Activated B cell treated with CpG ODN at 0.5 μM for 24 hours (primary cell): ENCODE results near the gene OGDH. TPM values are rescaled to one million over a fixed set of nuclear protein-coding genes. Genes with fewer than 3 reads are reported as not detected.

Experiments used
- ATAC-seq: fragments of 200-7000 bp; cut with Tn5 transposase; one replicate; pipeline ENCODE4 v1.10.0; 2021; ENCODE audit warnings: low read depth, mild to moderate bottlenecking, moderate library complexity
- CTCF ChIA-PET: fragments of 350-600 bp; sonication (Branson Sonifier 250); formaldehyde crosslinking; loops from one replicate; lab custom pipeline; 2021; ENCODE audit warnings: antibody characterized with exemption; lab: Charles Lee
- POLR2A ChIA-PET: fragments of 350-600 bp; sonication (Branson Sonifier 250); formaldehyde crosslinking; loops from one replicate; lab custom pipeline; 2021; ENCODE audit warnings: antibody characterized with exemption; lab: Charles Lee
- DNase-seq: peaks from one replicate; pipeline ENCODE4 v3.0.0; 2022
- H3K27ac Mint-ChIP-seq: one replicate; pipeline ENCODE4 v1.8.0; 2020; ENCODE audit warnings: mixed read lengths
- H3K27me3 Mint-ChIP-seq: one replicate; pipeline ENCODE4 v1.8.0; 2021; ENCODE audit warnings: mixed read lengths
- H3K36me3 Mint-ChIP-seq: one replicate; pipeline ENCODE4 v1.8.0; 2021; ENCODE audit warnings: low read depth, mixed read lengths
- H3K4me1 Mint-ChIP-seq: one replicate; pipeline ENCODE4 v1.8.0; 2021; ENCODE audit warnings: mixed read lengths
- H3K4me3 Mint-ChIP-seq: one replicate; pipeline ENCODE4 v1.8.0; 2020; ENCODE audit warnings: mild to moderate bottlenecking, mixed read lengths
- H3K9me3 Mint-ChIP-seq: one replicate; pipeline ENCODE4 v1.8.0; 2020; ENCODE audit warnings: mixed read lengths
- CTCF ChIP-seq: fragments of 200-600 bp; IDR thresholded peaks from one replicate; pipeline ENCODE4 v1.8.0; 2022; ENCODE audit warnings: antibody characterized with exemption, mild to moderate bottlenecking
- intact Hi-C: fragments of 100-400 bp; cut with micrococcal nuclease; formaldehyde crosslinking; loops from one replicate; pipeline ENCODE4 v1.15.1; 2024
- total RNA-seq: library from RNA; stranded (reverse); gene quantifications from 2 replicates; pipeline ENCODE4 v1.2.3, GENCODE V29; 2022

The OGDH gene
- total RNA-seq, 1 donor from 2014 or later: 81.7 TPM

- H3K27me3 Mint-ChIP-seq: peaks cover 3% of the 10 kb centered on the region
- POLR2A ChIA-PET: interaction anchor here (2.3 to 10.2 kb wide), 2 partner anchors 22 to 31 kb away, joined by 6 to 257 read pairs; partner anchors contain the start of gene TMED4
- H3K27ac Mint-ChIP-seq: no peak overlapping the region
- CTCF ChIA-PET: no interaction called here
- peaks cover 12% of the 10 kb centered on the region for H3K36me3 Mint-ChIP-seq
- ATAC-seq (no peak), DNase-seq (no peak)
- H3K4me1 Mint-ChIP-seq: peaks cover 35% of the 10 kb centered on the region
- intact Hi-C loops: loop anchor here (2.0 kb wide), 1 partner anchor 14 kb away; no protein-coding TSS in a partner anchor
- no peaks in the 10 kb centered on the region for H3K9me3 Mint-ChIP-seq
- no peak for TF ChIP-seq CTCF
- H3K4me3 Mint-ChIP-seq: no peak overlapping the region
Observed at GRCh38 chr7:44603193-44603592, 3.2 kb upstream of the OGDH start.

- DNase-seq: no peak
- no peak for ATAC-seq
- Mint-ChIP-seq H3K9me3 (no peaks in the 10 kb centered on the region), H3K27ac (no peak overlapping the region), H3K4me1 (peaks cover 47% of the 10 kb centered on the region), H3K4me3 (no peak overlapping the region), H3K36me3 (peaks cover 12% of the 10 kb centered on the region), H3K27me3 (peaks cover 3% of the 10 kb centered on the region)
- POLR2A ChIA-PET: interaction anchor here (1.3 to 10.2 kb wide), 6 partner anchors 23 to 243 kb away, joined by 4 to 257 read pairs (median 40); partner anchors contain the start of genes H2AZ2, PPIA, TMED4 and ZMIZ2
- CTCF ChIA-PET: no interaction called here
- intact Hi-C loops: no loop called here
- TF ChIP-seq CTCF: no peak
Observed at GRCh38 chr7:44604941-44605340, 1.5 kb upstream of the OGDH start.

DNA sequence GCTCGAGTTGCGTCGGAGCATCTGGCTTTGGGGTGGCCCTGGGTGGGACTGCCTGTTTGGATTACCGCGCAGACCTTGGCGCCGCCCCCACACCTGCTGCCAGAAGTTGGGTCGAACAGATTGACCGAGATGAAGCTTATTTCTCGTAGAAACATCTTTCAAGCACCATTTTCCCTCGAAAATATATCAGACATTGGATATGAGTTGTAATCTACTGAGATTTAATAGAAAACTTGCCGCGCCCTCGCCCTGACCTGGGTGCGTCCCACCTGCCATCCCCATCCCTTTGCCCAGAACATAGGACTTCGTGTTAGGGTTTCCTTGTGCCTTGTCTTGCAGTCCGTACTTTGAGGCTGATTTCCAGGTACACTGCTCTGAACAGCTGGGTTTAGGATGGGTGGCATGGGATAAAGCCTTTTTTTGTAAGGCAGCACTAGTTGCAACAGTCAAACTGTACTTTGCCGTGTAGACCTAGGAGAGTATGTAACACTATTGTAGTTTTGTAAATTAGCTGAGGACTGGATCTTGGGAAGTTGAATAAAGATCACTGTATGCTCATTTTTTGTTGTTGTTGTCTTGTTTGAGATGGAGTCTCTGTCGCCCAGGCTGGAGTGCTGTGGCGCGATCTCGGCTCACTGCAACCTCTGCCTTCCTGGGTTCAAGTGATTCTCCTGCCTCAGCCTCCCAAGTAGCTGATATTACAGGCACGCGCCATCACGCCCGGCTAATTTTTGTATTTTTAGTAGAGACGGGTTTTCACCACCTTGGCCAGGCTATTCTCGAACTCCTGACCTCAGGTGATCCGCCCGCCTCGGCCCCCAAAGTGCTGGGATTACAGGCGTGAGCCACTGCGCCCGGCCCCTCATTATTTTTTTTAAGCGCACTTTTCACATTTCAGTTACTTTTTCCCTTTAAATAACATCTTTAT, 978 bp downstream of the OGDH start:
- POLR2A ChIA-PET: interaction anchor here (0.5 to 10.2 kb wide), 30 partner anchors 9 to 563 kb away, joined by 3 to 257 read pairs (median 4); partner anchors contain the start of genes DBNL, DDX56, H2AZ2 and PPIA
- Mint-ChIP-seq H3K36me3 (peaks cover 15% of the 10 kb centered on the region), H3K9me3 (no peaks in the 10 kb centered on the region), H3K4me3 (peak overlapping the region; percentile 98), H3K27ac (peak overlapping the region; percentile 98), H3K4me1 (peaks cover 45% of the 10 kb centered on the region), H3K27me3 (no peaks in the 10 kb centered on the region)
- CTCF ChIA-PET: interaction anchor here (0.6 to 2.1 kb wide), 6 partner anchors 26 to 416 kb away, joined by 3 to 10 read pairs (median 4); partner anchors contain the start of gene H2AZ2
- no peak for DNase-seq
- peak; percentile 13 for ATAC-seq
- no peak for TF ChIP-seq CTCF
- intact Hi-C loops: loop anchor here (2.0 kb wide), 1 partner anchor 15 kb away; no protein-coding TSS in a partner anchor

DNA sequence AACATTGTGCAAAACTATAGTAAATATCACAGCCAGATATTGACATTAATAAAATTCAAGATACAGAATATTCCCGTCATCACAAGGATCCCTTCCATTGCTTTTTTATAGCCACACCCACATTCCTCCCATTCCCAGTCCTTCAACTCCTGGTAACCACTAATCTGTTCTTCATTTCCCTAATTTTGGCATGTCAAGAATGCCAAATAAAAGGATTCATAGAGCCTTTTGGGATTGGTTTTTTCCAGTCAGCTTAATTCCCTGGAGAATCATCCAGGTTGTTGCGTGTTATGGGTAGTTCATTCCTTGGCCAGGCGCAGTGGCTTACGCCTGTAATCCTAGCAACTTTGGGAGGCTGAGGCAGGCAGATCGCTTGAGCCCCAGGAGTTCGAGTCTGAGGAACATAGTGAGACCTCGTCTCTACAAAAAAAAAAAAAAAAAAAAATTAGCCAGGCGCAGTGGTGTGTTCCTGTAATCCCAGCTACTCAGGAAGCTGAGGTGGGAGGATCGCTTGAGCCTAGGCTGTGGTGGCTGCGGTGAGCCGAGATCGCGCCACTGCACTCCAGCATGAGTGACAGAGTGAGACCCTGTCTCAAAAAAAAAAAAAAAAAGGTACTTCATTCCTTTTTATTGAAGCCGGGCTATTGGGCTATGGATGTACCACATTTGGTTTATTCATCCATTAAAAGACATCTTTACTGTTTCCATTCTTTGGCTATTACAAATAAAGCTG, 2.7 kb downstream of the OGDH start:
- H3K4me3 Mint-ChIP-seq: peak overlapping the region; percentile 38

More for the DNA sequence above, 2.7 kb downstream of the OGDH start:
- no peaks in the 10 kb centered on the region for H3K27me3 Mint-ChIP-seq
- no peak overlapping the region for H3K27ac Mint-ChIP-seq
- no peaks in the 10 kb centered on the region for H3K9me3 Mint-ChIP-seq
- DNase-seq (no peak), ATAC-seq (no peak)
- TF ChIP-seq CTCF: no peak
- CTCF ChIA-PET: no interaction called here
- H3K4me1 Mint-ChIP-seq: peaks cover 44% of the 10 kb centered on the region
- intact Hi-C loops: no loop called here
- H3K36me3 Mint-ChIP-seq: peaks cover 15% of the 10 kb centered on the region
- POLR2A ChIA-PET: interaction anchor here (0.6 to 10.2 kb wide), 6 partner anchors 26 to 537 kb away, joined by 3 to 257 read pairs (median 4); no protein-coding TSS in a partner anchor
